OCI-LY3 (cell line): Measurements from ENCODE around the gene ARHGEF28.

Source experiments
- CTCF ChIP-seq: fragments of 200-600, 300-600 bp; sonication (generic); IDR thresholded peaks from 2 replicates; pipeline ENCODE4 v1.5.1; 2014; ENCODE audit warnings: antibody characterized with exemption, low read length, low read depth
- EZH2phosphoT487 ChIP-seq: fragments of 200-600 bp; shearing (Covaris generic); IDR thresholded peaks from 2 replicates; pipeline ENCODE4 v1.6.1; 2018; ENCODE audit warnings: antibody characterized with exemption, mixed run types, low read depth

GRCh38 chr5:73900566-73900965 lies 274.6 kb downstream of the ARHGEF28 start:
- no peak for TF ChIP-seq CTCF
- TF ChIP-seq EZH2phosphoT487: no peak
